ENCODE results near the gene SPACA4. TPM values are rescaled to one million over a fixed set of nuclear protein-coding genes. Genes with fewer than 3 reads are reported as not detected.

SPACA4 gene
- total and polyA plus RNA-seq, 2 of the 4 experiments (the other 2 are of a cell fraction): not detected

DNA sequence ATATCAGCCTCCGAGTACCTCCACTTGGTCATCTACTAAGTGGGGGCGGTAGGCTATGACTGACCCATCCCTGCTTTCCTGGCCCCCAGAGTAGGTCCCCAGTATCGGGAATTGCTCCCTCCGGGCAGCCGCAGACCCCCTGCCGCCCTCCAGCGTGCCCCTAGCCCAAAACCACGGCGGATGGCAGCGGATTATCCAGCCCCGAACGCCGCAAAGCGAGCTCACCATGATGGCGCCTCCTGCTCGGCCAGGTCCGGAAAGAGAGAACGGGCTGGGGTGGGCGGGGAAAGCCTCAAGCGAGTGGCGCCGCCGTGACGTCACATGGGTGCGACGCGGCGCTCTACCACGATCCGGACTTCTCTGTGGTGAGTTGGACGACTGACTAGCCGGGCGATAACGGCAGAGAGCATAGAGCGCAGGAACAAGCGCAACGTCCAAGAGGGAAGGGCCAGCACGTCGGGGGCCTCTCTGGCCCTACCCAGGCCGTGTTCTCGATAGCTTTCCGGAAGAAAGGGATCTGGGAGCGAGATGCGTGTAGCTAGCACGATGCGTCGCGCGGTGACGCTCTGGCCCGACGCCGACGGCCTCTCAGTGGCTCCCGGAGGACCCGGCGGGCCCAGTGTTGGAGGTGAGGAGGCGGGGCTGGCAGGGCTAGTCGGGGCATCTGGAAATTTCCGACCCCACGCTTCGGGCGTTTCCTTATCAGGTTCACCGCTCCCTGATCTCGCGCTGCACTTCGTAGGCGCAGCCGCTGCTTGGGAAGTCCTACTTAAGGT is 12.6 kb downstream of the SPACA4 start, which contains the start of the genes RPL18 and SPHK2:
TSS of gene RPL18 (minus strand) at position 263 of the 776 bp plus-strand sequence. CDS start at position 228, 35 bp downstream.
TSS of gene SPHK2 (plus strand) at position 591 of the 776 bp plus-strand sequence. CDS start 1,009 bp downstream, outside the sequence.
- H2AK5ac ChIP-seq (ENCODE audit: low read depth, low read length): peak within 1 kb of the TSS; percentile 93
- peaks cover 4% of the 10 kb centered on the region for H3K9me1 ChIP-seq (ENCODE audit: insufficient read depth, low read length)
- peak within 1 kb of the TSS; percentile 94 for H2AFZ ChIP-seq (replicated peaks; ENCODE audit: low read length, poor library complexity)
- peak within 1 kb of the TSS; percentile 80 for H4K91ac ChIP-seq (ENCODE audit: insufficient read depth, low read depth, low read length)
- H2BK120ac ChIP-seq (ENCODE audit: low read depth, low read length): peak within 1 kb of the TSS; percentile 71
- no peaks in the 10 kb centered on the region for H3K27me3 ChIP-seq (ENCODE audit: control insufficient read depth, insufficient read depth, low read length)
- peak within 1 kb of the TSS; percentile 92 for H3K23ac ChIP-seq (ENCODE audit: low read depth, low read length)
- peak within 1 kb of the TSS; percentile 95 for H4K5ac ChIP-seq (ENCODE audit: low read depth, low read length)
- BruUV-seq (replicated peaks): no TSS peak
- WGBS, 2 experiments (ENCODE audit: extremely low coverage in 2 of 2, insufficient read length in 1 of 2): 0% methylated on average over 38 of the region's 69 CpGs; no CpG with 5 or more reads in 1 of the 2 experiments
- peak within 1 kb of the TSS; percentile 98 for H2AK9ac ChIP-seq (replicated peaks; ENCODE audit: low read depth, low read length, poor library complexity)
- peak within 1 kb of the TSS; percentile 97 for H3K14ac ChIP-seq (replicated peaks; ENCODE audit: low read depth, low read length)
- H3K4me1 ChIP-seq (ENCODE audit: control insufficient read depth, insufficient read depth, low read length): peaks cover 12% of the 10 kb centered on the region
- H3K79me1 ChIP-seq (ENCODE audit: low read depth in 1 of 2, low read length in 2 of 2): peaks cover 16 to 59% of the 10 kb centered on the region in 2 experiments; a peak in 3 of 4 replicates
- ChIA-PET POLR2A (ENCODE audit: unreplicated experiment) (interaction anchor here (0.6 to 0.9 kb wide), 3 partner anchors 13 to 1027 kb away, joined by 3 to 4 read pairs (median 3); partner anchors contain the start of gene DBP), CTCF (no interaction called here)
- peak within 1 kb of the TSS; percentile 73 for H3K18ac ChIP-seq (ENCODE audit: low read depth, low read length)
- H2BK5ac ChIP-seq (ENCODE audit: low read depth, low read length, poor library complexity, severe bottlenecking): peak within 1 kb of the TSS; percentile 86
- peak; percentile 100 for DNase-seq
- peak within 1 kb of the TSS; percentile 93 for H3K56ac ChIP-seq (ENCODE audit: extremely low read depth, insufficient read depth, low read length)
- peaks cover 46% of the 10 kb centered on the region for H4K20me1 ChIP-seq (ENCODE audit: insufficient read depth, low read length)
- peaks cover 28% of the 10 kb centered on the region for H3K36me3 ChIP-seq (ENCODE audit: control insufficient read depth, insufficient read depth, low read length)
- peak within 1 kb of the TSS; percentile 82 for H3K4me3 ChIP-seq (ENCODE audit: insufficient read depth, low read depth, low read length)
- peak; percentile 83 for ATAC-seq (ENCODE audit: low read depth)
- H3K9me3 ChIP-seq (ENCODE audit: control insufficient read depth, insufficient read depth, low read length): no peaks in the 10 kb centered on the region
- peak within 1 kb of the TSS; percentile 97 for H3K4me2 ChIP-seq (ENCODE audit: low read depth, low read length)
- intact Hi-C loops (cut with micrococcal nuclease) (no loop called here), dilution Hi-C loops (cut with HindIII; ENCODE audit: low sequenced_read_pairs, unreplicated experiment) (no loop called here), in situ Hi-C loops (cut with MboI; ENCODE audit: low sequenced_read_pairs) (no loop called here)
- peak within 1 kb of the TSS; percentile 85 to 97 for H4K8ac ChIP-seq (ENCODE audit: low read depth in 2 of 2, low read length in 2 of 2)
- H2BK15ac ChIP-seq (ENCODE audit: low read depth, low read length): no peak within 1 kb of the TSS; the same call in 2 of the 3 replicates
- H2BK20ac ChIP-seq (ENCODE audit: low read depth, low read length): no peak within 1 kb of the TSS; the same call in none of the 2 replicates
- H3K27ac ChIP-seq (ENCODE audit: insufficient read depth, low read length): peak within 1 kb of the TSS; percentile 77
- H3K4ac ChIP-seq (ENCODE audit: low read depth, low read length): peak within 1 kb of the TSS; percentile 96
- H3K9ac ChIP-seq (ENCODE audit: low read depth, low read length): peak within 1 kb of the TSS; percentile 99
- TF ChIP-seq CHD1 (IDR thresholded peaks at IDR 0.05; ENCODE audit: low read depth, low read length): no peak
- TF ChIP-seq RFX5 (IDR thresholded peaks at IDR 0.05; ENCODE audit: low read depth, low read length): peak; percentile 27; the same call in 1 of the 2 replicates
- TF ChIP-seq SMC3 (IDR thresholded peaks at IDR 0.05; ENCODE audit: low read depth, low read length): no peak
- TF ChIP-seq MAFK (IDR thresholded peaks at IDR 0.05; ENCODE audit: low read depth, low read length): peak; percentile 2; the same call in 1 of the 2 replicates
- TF ChIP-seq FOS (IDR thresholded peaks at IDR 0.05; ENCODE audit: low read depth, low read length): no peak
- TF ChIP-seq, protein P1, sequence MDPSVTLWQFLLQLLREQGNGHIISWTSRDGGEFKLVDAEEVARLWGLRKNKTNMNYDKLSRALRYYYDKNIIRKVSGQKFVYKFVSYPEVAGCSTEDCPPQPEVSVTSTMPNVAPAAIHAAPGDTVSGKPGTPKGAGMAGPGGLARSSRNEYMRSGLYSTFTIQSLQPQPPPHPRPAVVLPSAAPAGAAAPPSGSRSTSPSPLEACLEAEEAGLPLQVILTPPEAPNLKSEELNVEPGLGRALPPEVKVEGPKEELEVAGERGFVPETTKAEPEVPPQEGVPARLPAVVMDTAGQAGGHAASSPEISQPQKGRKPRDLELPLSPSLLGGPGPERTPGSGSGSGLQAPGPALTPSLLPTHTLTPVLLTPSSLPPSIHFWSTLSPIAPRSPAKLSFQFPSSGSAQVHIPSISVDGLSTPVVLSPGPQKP (IDR thresholded peaks at IDR 0.05; ENCODE audit: borderline replicate concordance, low read depth, low read length): no peak
- no peak for TF ChIP-seq BHLHE40 (IDR thresholded peaks at IDR 0.05; ENCODE audit: low read depth, low read length)
- TF ChIP-seq, protein P2, sequence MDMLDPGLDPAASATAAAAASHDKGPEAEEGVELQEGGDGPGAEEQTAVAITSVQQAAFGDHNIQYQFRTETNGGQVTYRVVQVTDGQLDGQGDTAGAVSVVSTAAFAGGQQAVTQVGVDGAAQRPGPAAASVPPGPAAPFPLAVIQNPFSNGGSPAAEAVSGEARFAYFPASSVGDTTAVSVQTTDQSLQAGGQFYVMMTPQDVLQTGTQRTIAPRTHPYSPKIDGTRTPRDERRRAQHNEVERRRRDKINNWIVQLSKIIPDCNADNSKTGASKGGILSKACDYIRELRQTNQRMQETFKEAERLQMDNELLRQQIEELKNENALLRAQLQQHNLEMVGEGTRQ (IDR thresholded peaks at IDR 0.05; ENCODE audit: low read depth, low read length): peak; percentile 35; the same call in 1 of the 2 replicates
- TF ChIP-seq MXI1 (IDR thresholded peaks at IDR 0.05; ENCODE audit: borderline replicate concordance, low read depth, low read length): peak; percentile 86; the same call in 1 of the 2 replicates
- TF ChIP-seq RCOR1 (IDR thresholded peaks at IDR 0.05; ENCODE audit: insufficient replicate concordance, low read length): no peak
- TF ChIP-seq POLR2A (IDR thresholded peaks at IDR 0.05; ENCODE audit: low read depth, low read length): peak; percentile 99
- peak; percentile 81 for TF ChIP-seq MAZ (IDR thresholded peaks at IDR 0.05; ENCODE audit: borderline replicate concordance, low read depth, low read length)
- TF ChIP-seq NFE2L2 (IDR thresholded peaks at IDR 0.05; ENCODE audit: low read depth, low read length): peak; percentile 43; the same call in 1 of the 2 replicates
